ENCODE data around the gene RNF220. TPM values are rescaled to one million over a fixed set of nuclear protein-coding genes. Genes with fewer than 3 reads are reported as not detected.
"Not testable (repeated sequence)": the region's sequence is repeated elsewhere in the genome, so short reads cannot be mapped to it uniquely, and the experiment has no call there.

The RNF220 gene
- total RNA-seq, 2 experiments from 2014 or later = 106 to 108 TPM

DNA sequence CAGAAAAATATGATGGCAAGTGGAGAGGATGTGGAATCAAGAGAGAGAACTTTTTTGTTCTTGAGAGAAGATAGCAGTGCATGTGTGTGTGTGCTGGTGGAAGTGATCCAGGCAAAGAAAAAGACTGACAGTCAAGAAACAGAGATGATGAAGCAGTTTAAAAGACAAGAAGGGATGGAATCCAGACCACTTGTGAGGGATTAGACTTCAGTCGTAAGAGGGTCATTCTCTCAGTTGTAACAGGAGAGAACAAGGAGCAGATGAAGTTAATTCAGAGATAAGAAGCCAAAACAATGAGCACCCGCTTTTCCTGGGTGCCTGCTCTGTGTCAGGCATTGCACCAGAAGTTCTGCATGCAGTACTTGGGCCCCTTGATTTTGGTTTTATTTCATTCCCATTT is 76.6 kb downstream of the RNF220 start:
- ChIA-PET POLR2A (no interaction called here), CTCF (no interaction called here)

DNA sequence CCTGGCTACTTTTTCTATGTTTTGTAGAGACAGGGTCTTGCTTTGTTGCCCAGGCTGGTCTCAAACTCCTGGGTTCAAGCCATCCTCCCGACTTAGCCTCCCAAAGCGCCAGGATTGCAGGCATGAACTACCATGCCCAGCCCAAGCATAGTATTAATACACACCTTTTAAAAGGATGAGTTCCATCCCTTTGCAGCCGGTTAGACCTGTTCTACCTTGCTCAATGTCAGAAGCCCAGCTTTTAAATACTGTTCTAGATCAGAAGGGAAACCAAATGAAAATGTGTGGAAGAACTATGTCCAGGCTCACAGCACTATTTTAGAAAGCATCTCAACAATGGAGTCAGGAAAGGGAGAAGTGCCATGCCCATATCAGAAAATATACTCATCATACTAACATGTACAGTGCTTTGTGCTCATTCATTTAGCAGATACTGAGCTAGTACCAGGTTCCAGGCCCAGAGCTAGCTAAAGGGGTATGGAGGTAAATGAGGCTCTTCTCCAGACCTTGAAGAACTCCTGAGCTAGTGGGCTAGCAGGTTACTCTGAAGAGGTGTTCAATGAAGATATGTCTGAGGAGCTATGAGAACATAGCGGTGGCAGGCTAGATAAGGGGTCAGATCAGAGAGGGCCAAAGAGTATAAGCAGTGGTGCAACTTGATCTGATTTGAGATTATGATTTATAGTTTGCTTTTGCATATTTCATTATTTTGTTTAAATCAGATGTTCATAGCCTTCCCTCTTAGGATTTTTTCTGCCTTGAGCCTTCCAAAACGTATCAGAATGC is 78.2 kb downstream of the RNF220 start:
- ChIA-PET CTCF (no interaction called here), POLR2A (no interaction called here)

DNA sequence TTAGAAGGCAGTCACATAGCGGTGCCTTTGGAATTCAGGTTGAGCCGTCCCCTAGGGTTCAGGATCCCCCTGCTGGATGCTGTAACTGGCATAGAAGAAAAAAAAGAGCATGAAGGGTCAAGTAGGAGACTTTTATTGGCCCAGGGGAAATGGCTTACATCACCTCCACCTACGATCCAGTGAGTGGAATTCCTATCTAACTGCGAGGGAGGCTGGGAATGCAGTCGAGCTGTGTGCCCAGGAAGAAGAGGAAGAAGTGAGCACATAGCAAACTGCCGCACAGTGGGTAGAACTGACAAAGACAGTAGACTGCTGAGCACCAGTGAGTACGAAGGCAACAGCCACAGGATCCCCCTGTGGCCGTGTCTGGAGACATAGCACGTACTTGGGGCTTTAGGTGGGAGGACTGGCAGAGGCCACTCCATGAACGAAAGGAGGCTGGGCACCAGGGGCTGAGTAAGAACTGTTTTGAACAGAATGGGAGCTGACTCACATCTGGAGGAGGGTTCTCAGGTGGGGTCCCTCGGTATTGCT is 79.2 kb downstream of the RNF220 start:
- ChIA-PET POLR2A (no interaction called here), CTCF (no interaction called here)

DNA sequence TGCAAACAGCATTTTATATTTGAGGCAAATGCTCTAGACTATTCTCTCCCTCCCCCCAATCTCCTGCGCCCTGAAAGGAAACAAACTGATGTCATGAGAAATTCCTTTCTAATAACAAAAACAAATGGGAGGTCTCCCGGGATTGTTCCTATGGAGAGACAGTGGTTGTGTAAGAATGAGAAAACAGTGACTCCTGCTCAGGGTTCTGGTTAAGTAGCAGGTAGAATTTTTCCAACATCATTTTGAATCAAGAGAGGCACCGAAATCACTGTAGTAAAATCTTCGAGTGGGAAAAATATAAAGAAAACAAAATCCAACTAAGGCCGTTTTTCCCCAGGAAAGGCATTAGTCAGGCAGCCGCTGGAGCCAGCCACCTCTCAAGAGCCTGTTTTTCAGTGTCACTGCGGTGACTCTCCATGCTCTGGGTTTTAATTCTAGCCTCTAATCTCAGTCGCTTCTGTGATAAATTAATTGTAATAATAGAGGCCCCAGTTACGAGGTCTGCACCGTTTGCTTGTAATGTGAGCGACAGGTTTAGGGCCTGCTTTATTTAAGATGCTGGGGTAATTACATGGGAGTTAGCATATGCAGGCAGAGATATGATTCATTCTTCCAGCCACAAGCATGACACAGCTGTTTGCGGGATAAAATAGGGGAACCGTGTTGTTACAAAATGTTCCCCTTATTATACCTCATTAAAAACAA is 80.3 kb downstream of the RNF220 start:
- ChIA-PET POLR2A (no interaction called here), CTCF (no interaction called here)

DNA sequence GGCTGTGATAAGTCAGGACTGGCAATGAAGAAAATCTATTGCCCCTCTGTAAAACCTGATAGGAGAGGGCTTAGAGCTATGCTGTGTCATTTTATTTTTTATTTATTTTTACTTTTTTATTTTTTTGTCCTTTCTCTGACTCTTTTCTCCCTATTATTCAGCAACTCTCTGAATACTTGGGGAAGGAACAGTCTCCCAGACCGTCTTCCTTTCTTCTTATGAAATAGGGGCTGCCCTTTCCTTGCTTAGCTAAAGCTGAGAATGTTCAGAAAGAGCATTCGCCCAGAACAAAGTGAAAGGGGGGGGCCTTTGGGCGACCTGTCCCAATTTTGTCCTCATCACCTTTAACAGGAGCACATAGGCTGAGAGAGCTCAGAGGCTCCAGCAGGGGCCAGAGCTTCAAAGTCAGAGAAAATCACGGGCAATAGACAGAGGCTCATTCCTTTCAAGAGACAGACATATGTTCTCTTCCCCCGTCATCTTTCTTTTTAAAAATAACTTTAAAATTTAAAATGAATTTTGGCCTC is 80.9 kb downstream of the RNF220 start:
- CTCF ChIA-PET = no interaction called here
- POLR2A ChIA-PET = no interaction called here

DNA sequence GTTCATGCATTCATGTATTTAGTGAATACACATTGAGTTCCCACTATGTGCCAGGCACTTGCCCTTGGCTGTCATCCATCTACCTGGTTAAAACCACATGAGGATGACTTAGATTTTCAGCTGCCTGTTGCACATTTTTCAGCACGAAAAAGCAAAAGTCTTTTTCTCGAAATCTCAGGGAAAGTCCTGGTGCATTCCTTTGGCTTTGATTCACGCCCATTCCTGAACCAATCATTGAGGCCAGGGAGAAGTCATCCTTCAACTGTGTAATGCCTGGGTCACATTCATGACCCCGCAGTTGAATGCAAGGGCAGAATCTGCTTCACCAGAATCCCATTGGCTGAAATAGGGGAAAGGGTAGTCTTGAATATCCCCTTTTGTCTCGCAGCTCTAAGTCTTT is 84.4 kb downstream of the RNF220 start:
- ChIA-PET CTCF (no interaction called here), POLR2A (no interaction called here)

DNA sequence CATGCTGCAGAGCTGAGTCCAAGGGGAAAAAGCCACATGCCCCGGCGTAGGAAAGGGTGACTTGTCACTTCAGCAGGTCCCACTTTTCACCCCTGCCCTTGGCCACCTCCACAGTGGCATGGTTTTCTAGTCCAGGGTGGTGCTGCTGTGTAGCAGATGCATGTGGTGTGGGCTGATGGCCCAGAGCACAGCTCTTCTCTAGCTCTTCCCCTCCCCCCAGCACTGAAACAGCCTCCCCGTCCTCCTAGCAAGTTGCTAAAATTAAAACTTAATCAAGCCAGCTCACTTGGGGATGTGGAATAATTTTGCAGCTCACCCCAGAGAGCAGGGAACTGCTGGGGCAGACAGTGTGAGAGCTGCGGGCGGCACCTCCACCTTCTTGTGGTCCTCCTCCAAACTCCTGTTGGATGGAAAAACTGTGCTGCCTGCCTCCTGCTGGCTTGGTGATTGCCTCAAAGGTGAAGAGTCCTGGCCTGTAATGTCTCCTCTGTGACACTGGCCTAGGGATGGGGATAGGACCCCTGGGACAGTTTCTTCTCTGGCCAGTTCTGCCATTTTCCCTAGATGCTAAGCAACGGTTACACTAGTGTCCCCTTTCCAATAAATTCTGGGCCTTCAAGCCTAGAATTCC is 91.6 kb downstream of the RNF220 start:
- POLR2A ChIA-PET = no interaction called here
- CTCF ChIA-PET = no interaction called here

DNA sequence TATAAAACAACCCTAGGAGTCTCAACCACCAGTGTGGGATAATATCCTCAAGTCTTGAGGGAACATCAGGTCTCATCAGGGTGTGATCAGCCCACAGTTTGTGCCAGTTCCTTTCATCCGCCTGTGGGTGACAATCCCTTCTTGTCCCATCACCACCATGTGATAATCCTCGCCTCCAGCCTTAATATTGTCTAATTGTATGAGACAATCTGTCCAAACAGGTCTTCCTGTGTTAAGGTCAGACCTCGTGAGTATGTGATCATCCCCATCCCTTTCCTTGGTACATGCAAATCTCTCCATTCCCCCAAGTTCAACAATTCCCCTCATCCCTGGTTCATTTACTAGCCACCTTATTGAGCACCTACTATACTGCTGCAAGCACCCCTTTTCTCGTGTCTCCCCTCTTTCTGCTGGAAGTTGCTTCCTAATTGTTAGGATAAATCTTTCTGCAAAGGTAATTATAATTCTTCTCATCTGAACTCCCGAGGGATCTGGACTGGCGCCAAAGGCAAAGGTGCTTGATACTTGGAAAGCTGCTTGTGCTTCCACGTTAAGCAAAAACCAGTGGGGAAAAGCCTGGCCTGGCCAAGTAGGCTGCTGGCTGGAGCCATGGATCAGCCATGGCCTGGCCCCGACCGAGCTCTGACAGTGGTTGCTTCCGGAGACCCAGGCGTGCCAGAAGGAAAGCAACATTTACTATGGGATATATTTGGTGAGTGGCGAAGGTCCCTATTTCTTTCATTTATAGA is 92.5 kb downstream of the RNF220 start:
- POLR2A ChIA-PET = no interaction called here
- CTCF ChIA-PET = no interaction called here

DNA sequence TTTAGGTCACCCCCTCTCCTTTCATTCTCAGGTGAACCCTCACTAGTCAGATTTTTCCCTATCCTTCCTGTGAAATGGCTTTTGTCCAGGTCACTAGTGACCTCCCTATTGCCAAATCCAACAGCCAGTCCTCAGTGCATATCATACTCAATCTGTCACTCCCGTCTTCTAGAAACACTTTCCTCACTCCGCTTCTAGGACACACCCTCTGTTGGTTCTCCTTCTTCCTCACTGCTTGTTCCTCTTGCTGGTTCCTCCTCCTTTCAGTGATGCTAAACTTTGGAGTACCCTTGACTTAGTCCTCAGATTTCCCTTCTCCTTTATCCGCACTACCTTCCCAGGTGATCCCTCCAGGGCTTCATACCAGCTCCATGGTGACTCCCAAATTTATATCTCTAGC is 94.3 kb downstream of the RNF220 start:
- ChIA-PET CTCF (no interaction called here), POLR2A (no interaction called here)

DNA sequence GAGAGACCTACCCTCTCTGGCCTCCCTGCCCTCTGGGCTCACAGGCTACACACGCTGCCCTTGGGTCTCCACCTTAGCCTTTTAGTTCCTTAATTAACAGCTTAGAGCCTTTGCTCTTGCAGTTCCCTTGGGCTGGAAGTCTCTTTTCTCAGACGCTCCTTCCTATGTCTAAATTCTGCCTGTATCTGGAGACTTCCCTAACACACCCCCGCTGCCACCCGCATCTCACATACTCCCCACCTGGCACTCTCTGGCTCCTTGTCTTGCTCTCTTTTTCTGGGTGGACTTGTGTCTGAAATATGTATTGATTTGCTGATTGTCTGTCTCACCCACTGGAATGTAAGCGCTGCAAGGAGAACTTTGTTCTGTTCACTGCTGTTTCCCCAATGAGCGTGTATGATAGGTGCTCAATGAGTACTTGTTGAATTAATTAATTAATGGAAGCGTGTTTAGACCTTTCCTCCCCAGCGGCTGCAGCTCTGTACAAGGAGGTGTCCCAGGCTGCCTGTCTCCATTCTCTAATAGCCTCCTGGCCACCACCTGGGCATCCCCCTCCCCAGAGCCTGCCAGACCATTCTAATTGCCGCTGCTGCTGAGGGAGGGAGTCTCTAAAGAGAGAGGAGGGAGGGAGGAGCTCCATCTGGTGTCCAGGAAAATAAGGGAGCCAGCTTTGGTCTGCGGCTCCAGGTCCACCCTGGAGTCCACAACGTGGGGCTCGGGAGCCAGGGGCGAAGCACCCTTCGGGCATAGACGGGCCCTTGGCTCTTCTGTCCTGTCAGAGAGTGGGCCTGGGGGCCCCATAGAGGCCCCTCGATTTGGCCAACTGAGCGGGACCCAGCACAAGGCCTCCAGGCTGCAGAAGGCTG is 95.4 kb downstream of the RNF220 start:
- POLR2A ChIA-PET = no interaction called here
- CTCF ChIA-PET = no interaction called here

DNA sequence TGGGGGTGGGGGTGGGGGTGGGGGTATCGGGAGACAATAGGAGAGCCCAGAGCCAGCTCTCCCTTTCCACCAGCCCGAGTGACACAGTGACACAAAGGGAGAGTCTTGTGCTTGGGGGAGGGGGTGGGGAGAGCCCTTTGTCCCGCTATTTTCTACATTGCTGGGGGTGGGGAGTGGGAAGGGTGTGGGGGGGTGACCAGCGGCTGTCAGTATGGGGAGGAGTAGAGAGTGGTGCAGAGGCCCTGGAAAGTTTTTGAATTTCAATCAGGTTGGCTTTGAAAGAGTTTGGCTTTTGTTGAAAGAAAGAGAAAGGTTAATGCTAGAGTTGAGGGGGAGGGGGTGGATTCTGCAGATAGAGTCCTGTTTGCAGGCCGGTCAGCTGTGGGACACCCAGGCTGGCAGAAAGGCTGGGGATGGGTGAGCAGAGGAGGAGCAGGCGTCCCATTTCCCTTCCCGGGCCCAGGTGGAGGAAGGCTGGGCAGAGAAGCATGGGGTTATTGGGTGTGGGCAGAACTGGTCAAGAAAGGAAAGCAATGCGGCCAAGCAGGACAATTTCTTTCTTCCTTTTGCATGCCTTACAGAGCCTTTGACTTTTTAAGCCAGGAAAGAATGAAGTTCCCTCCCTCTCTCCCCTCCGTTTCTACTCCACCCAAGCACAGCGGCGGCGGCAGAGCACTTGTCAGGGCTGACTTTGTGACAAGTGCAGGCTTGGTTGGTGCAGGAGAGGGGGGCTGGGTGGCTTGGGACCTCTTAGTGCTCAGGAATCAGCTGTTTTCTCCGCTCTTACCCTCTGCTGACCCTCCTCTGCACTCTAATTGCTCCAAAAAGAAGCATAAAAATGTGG is 96.2 kb downstream of the RNF220 start:
- CTCF ChIA-PET = interaction anchor here (0.7 kb wide), 1 partner anchor 985 kb away, joined by 3 read pairs; no protein-coding TSS in a partner anchor
- POLR2A ChIA-PET = no interaction called here

DNA sequence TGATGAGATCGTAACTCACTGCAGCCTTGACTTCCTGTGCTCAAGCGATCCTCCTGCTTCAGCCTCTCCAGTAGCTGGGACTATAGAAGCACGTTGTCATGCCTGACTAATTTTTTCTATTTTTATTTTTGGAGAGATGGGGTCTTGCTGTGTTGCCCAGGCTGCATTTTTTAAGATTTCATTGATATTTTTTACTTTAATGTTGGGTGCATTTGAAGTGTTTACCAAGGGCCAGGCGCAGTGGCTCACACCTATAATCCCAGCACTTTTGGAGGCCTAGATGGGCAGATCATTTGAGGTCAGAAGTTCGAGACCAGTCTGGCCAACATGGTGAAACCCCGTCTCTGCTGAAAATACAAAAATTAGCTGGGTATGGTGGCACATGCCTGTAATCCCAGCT is 97.8 kb downstream of the RNF220 start:
- POLR2A ChIA-PET, CTCF ChIA-PET: not testable (repeated sequence)

DNA sequence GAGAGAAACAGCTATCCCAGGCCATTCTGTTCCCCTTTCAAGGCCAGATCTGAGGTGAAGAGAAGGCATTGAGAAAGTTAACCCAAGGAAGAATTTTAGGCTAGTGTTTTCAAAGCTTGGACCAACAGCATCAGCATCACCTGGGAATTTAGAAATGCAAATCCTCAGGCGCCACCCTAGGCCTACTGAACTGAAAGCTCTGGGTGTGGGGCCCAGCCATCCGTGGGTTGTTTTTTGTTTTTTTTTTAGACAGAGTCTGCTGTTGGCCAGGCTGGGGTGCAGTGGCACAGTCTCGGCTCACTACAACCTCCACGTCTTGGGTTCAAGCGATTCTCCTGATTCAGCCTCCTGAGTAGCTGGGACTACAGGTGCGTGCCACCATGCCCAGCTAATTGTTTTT is 98.6 kb downstream of the RNF220 start:
- ChIA-PET CTCF (no interaction called here), POLR2A (no interaction called here)

DNA sequence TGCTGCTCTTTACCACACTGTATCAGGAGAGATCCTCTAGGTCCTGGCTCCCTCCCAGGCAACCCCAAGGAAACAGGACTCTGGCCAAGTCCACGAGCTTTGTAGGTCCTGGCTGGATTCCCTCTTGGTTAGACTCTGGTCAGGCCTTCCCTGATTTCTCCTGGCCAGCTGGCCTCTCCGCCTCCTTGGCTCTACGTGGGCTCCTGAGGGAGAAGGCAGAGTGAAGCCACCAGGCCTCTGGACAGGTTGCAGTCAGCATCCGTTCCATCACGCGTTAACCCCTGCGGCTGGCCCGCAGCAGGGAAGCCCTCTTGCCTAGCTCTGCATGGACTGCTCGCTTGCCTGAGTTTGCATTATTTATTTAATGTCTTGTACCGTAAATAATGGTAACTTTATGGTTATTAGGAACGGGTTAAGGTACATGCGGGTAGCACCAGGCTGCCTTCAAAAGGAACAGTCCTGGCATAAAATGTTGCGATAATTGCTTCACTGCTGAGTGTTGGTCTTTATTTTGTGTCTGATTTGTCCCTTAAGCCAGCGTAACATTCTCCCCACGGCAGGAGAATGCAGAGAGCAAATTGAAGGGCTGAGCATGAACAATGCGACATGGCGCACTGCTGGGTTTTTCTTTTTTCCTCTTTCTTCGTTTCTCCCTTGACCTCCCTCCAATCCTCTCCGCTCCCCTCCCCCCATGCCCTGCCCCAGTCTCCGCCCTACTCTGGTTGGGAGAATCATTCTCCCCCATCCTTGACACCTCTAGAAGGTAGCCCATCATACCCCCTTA is 100.3 kb downstream of the RNF220 start:
- ChIA-PET CTCF (no interaction called here), POLR2A (no interaction called here)

DNA sequence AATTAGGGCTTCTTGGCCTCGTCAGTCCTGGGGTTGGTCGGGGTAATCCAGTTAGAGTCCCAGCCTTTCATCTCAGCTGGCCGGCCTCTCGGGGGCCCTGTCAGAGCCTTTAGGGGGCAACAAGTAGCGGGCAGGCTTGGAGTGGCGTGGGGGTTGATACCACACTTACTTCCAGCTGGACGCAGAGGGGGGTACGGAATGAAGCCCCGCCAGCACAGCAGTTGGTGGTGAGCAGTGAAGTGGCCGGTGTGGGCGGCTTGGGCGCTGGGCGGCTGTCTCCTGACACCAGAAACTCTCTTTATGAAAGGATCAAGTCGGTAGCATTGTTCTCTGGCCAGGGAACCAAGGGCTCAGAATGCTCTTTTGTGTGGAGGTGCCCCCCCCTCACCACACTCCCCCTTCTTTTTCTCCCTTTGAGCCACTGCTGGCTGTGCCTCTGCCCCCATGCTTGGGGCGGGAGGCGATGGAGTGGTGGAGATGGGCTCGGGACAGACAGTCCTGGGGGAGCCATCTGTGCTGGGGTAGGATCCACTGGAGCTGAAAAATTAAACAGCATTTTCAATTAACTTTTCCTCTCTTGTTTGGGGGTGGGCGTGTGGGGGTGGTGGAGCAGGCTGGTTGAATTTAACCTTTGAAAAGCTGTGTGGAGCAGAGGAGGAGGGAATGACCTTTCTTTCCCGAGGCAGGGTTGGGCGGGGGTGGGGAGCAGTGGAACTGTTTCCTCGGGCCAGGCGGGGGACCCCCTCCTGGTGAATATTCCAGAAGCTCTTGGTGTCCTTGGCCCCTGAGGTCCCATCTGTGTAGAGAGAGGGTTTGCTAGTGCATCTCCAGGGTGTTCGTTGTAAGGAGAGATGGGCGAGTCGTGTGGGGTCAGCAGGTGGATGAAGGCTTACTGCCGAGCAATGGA is 102.7 kb downstream of the RNF220 start:
- POLR2A ChIA-PET = no interaction called here
- CTCF ChIA-PET = no interaction called here

DNA sequence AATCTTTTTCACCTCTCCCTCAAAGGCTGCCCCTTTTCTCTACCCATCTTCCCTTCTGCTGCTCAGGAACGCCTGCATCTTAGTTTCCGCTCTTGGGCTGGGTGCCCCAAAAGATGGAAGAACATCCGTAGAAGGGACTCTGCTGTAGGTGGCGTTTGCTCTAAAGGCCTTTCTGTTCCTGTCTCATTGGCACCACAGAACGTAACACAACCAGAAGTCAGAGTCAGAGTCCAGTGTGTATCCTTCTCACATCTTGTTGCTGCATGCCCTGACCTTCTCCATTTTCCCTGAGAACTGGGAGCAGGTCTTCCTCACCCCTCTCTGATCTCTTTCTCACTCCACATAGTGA is 103.3 kb downstream of the RNF220 start:
- POLR2A ChIA-PET = no interaction called here
- CTCF ChIA-PET = no interaction called here

DNA sequence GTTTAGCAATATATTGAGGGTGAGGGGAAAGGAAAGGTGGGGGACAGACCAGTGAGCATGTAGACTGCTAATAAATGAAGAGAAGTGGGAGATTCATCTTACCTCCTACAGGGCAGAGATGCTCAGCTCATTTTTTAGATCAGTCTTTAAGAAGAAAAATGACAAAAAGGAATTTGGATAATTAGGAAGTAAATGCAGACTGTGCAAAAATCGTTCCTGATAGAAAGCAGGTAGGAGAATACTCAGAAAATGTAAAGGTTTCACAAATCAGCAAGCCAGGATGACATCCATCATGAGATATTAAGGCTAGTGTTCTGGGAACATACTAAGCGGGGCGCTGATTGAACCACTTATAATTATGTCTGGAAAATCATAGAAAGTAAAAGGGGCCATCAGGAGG is 106.3 kb downstream of the RNF220 start:
- CTCF ChIA-PET = no interaction called here
- POLR2A ChIA-PET = no interaction called here
